ENCODE data around the gene RBM18. TPM values are rescaled to one million over a fixed set of nuclear protein-coding genes. Genes with fewer than 3 reads are reported as not detected.

The RBM18 gene
- polyA plus RNA-seq, 1 donor from 2014 or later = 48.8 TPM

GRCh38 chr9:122239722-122240121 lies 24.9 kb downstream of the RBM18 start (continued):
- no peak for TF ChIP-seq EZH2 (IDR thresholded peaks at IDR 0.05; ENCODE audit: borderline replicate concordance, insufficient read depth, low read length, poor library complexity, severe bottlenecking)

DNA sequence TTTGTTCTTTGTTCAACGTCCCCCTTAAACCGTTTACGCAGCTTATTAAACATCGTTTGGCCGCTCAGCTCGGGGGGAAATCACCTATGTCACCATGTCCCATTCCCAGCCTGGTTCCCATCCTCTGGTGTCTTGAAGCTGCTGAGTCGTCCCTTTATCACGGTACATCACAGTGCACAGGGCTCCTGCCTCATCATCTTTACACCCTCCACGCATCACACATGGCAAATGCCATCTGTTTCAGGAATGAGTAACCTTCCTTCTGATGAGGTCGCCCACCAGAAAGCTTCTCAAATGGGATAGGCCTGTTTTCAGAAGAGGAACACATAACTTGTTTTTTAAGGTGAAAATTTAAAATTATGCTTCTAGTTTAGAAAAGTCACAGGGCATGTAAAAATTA lies 28.0 kb downstream of the RBM18 start:
- H3K4me3 ChIP-seq (ENCODE audit: low read length) = no peak overlapping the region
- H4K20me1 ChIP-seq (ENCODE audit: insufficient read depth) = no peaks in the 10 kb centered on the region
- no peak overlapping the region for H2AFZ ChIP-seq (ENCODE audit: low read depth, low read length)
- H3K36me3 ChIP-seq (ENCODE audit: insufficient read depth, low read length) = no peaks in the 10 kb centered on the region
- H3K79me2 ChIP-seq (replicated peaks; ENCODE audit: insufficient read depth, low read length) = no peaks in the 10 kb centered on the region
- H3K27me3 ChIP-seq (ENCODE audit: insufficient read depth, low read depth, low read length) = peaks cover 26% of the 10 kb centered on the region
- no peak overlapping the region for H3K9ac ChIP-seq (ENCODE audit: low read length)
- H3K27ac ChIP-seq (ENCODE audit: low read length) = no peak overlapping the region
- no peaks in the 10 kb centered on the region for H3K9me2 ChIP-seq (ENCODE audit: insufficient read depth, low read length)
- no peak overlapping the region for H3K4me2 ChIP-seq (ENCODE audit: low read length)
- H3F3A ChIP-seq (ENCODE audit: insufficient read depth, low read length, poor library complexity, severe bottlenecking) = no peaks in the 10 kb centered on the region
- no peaks in the 10 kb centered on the region for H3K9me3 ChIP-seq (ENCODE audit: low read length)
- no peak for TF ChIP-seq EP300 (conservative IDR thresholded peaks at IDR 0.05; ENCODE audit: poor library complexity, severe bottlenecking)
- TF ChIP-seq, protein P1, sequence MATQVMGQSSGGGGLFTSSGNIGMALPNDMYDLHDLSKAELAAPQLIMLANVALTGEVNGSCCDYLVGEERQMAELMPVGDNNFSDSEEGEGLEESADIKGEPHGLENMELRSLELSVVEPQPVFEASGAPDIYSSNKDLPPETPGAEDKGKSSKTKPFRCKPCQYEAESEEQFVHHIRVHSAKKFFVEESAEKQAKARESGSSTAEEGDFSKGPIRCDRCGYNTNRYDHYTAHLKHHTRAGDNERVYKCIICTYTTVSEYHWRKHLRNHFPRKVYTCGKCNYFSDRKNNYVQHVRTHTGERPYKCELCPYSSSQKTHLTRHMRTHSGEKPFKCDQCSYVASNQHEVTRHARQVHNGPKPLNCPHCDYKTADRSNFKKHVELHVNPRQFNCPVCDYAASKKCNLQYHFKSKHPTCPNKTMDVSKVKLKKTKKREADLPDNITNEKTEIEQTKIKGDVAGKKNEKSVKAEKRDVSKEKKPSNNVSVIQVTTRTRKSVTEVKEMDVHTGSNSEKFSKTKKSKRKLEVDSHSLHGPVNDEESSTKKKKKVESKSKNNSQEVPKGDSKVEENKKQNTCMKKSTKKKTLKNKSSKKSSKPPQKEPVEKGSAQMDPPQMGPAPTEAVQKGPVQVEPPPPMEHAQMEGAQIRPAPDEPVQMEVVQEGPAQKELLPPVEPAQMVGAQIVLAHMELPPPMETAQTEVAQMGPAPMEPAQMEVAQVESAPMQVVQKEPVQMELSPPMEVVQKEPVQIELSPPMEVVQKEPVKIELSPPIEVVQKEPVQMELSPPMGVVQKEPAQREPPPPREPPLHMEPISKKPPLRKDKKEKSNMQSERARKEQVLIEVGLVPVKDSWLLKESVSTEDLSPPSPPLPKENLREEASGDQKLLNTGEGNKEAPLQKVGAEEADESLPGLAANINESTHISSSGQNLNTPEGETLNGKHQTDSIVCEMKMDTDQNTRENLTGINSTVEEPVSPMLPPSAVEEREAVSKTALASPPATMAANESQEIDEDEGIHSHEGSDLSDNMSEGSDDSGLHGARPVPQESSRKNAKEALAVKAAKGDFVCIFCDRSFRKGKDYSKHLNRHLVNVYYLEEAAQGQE (IDR thresholded peaks at IDR 0.05; ENCODE audit: borderline replicate concordance) = no peak
- no peak for TF ChIP-seq SMC3 (conservative IDR thresholded peaks at IDR 0.05; ENCODE audit: poor library complexity)
- no peak for TF ChIP-seq TAF1 (IDR thresholded peaks at IDR 0.05; ENCODE audit: low read depth)
- TF ChIP-seq EZH2 (IDR thresholded peaks at IDR 0.05; ENCODE audit: borderline replicate concordance, insufficient read depth, low read length, poor library complexity, severe bottlenecking) = no peak
- TF ChIP-seq RAD21 (conservative IDR thresholded peaks at IDR 0.05) = no peak
- no peak for TF ChIP-seq MXI1 (conservative IDR thresholded peaks at IDR 0.05; ENCODE audit: poor library complexity, severe bottlenecking)

- Histone ChIP-seq H4K20me1 (ENCODE audit: insufficient read depth) (no peaks in the 10 kb centered on the region), H3K9ac (ENCODE audit: low read length) (no peak overlapping the region), H3K79me2 (replicated peaks; ENCODE audit: insufficient read depth, low read length) (no peaks in the 10 kb centered on the region), H3K36me3 (ENCODE audit: insufficient read depth, low read length) (no peaks in the 10 kb centered on the region), H3K4me2 (ENCODE audit: low read length) (no peak overlapping the region), H3F3A (ENCODE audit: insufficient read depth, low read length, poor library complexity, severe bottlenecking) (no peaks in the 10 kb centered on the region), H3K9me3 (ENCODE audit: low read length) (no peaks in the 10 kb centered on the region), H3K4me3 (ENCODE audit: low read length) (no peak overlapping the region), H2AFZ (ENCODE audit: low read depth, low read length) (no peak overlapping the region), H3K27ac (ENCODE audit: low read length) (no peak overlapping the region), H3K27me3 (ENCODE audit: insufficient read depth, low read depth, low read length) (peaks cover 51% of the 10 kb centered on the region), H3K9me2 (ENCODE audit: insufficient read depth, low read length) (no peaks in the 10 kb centered on the region)
- TF ChIP-seq SMC3 (conservative IDR thresholded peaks at IDR 0.05; ENCODE audit: poor library complexity) (no peak), MXI1 (conservative IDR thresholded peaks at IDR 0.05; ENCODE audit: poor library complexity, severe bottlenecking) (no peak), POLR2AphosphoS5 (IDR thresholded peaks at IDR 0.05) (no peak), TAF1 (IDR thresholded peaks at IDR 0.05; ENCODE audit: low read depth) (no peak), RAD21 (conservative IDR thresholded peaks at IDR 0.05) (no peak), EP300 (conservative IDR thresholded peaks at IDR 0.05; ENCODE audit: poor library complexity, severe bottlenecking) (no peak), EZH2 (IDR thresholded peaks at IDR 0.05; ENCODE audit: borderline replicate concordance, insufficient read depth, low read length, poor library complexity, severe bottlenecking) (no peak)
- TF ChIP-seq, protein P2, sequence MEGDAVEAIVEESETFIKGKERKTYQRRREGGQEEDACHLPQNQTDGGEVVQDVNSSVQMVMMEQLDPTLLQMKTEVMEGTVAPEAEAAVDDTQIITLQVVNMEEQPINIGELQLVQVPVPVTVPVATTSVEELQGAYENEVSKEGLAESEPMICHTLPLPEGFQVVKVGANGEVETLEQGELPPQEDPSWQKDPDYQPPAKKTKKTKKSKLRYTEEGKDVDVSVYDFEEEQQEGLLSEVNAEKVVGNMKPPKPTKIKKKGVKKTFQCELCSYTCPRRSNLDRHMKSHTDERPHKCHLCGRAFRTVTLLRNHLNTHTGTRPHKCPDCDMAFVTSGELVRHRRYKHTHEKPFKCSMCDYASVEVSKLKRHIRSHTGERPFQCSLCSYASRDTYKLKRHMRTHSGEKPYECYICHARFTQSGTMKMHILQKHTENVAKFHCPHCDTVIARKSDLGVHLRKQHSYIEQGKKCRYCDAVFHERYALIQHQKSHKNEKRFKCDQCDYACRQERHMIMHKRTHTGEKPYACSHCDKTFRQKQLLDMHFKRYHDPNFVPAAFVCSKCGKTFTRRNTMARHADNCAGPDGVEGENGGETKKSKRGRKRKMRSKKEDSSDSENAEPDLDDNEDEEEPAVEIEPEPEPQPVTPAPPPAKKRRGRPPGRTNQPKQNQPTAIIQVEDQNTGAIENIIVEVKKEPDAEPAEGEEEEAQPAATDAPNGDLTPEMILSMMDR (IDR thresholded peaks at IDR 0.05; ENCODE audit: poor library complexity, severe bottlenecking) = no peak
- TF ChIP-seq, protein P1 (IDR thresholded peaks at IDR 0.05; ENCODE audit: borderline replicate concordance) = no peak
Observed at GRCh38 chr9:122234022-122234748, 30.5 kb downstream of the RBM18 start.
